A673 (cell line): Measurements from ENCODE around the gene GMDS.

Experiments used
- EZH2 ChIP-seq: fragments of 200-600 bp; sonication (generic); IDR thresholded peaks from 2 replicates; pipeline ENCODE4 v1.6.1; 2017; ENCODE audit warnings: borderline replicate concordance, low read depth, mild to moderate bottlenecking, mixed read lengths, antibody characterized with exemption, low read length; ENCODE audit not compliant: poor library complexity, severe bottlenecking
- TF ChIP-seq, protein P1 (sequence below): fragments of 300-800, 200-600 bp; sonication (generic); conservative IDR thresholded peaks from 2 replicates; pipeline ENCODE4 v1.5.1; 2017; ENCODE audit warnings: low read depth, mild to moderate bottlenecking, antibody characterized with exemption, low read length, moderate library complexity, mixed read lengths

DNA sequence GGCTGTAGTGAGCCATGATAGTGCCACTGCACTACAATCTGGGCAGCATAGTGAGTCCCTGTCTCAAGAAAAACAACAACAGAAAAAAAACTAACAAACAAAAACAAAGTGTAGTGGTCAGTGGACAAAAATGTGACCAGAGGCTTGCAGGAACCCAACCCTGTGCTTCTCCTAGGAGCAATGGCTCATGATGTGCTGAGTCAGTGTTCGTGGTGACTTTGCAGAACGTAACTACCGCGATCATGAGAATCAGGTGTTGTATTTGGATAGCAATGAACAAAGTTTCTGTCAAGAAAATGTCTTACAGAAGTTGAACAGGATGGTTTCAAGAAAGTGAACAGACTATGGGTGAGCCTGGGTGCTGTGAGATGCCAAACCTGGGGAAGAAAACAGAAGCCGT is 654.2 kb downstream of the GMDS start:
- TF ChIP-seq, protein P1, sequence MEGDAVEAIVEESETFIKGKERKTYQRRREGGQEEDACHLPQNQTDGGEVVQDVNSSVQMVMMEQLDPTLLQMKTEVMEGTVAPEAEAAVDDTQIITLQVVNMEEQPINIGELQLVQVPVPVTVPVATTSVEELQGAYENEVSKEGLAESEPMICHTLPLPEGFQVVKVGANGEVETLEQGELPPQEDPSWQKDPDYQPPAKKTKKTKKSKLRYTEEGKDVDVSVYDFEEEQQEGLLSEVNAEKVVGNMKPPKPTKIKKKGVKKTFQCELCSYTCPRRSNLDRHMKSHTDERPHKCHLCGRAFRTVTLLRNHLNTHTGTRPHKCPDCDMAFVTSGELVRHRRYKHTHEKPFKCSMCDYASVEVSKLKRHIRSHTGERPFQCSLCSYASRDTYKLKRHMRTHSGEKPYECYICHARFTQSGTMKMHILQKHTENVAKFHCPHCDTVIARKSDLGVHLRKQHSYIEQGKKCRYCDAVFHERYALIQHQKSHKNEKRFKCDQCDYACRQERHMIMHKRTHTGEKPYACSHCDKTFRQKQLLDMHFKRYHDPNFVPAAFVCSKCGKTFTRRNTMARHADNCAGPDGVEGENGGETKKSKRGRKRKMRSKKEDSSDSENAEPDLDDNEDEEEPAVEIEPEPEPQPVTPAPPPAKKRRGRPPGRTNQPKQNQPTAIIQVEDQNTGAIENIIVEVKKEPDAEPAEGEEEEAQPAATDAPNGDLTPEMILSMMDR, result no peak
- no peak for TF ChIP-seq EZH2
